ENCODE results near the gene DCDC1.

Gene DCDC1

DNA sequence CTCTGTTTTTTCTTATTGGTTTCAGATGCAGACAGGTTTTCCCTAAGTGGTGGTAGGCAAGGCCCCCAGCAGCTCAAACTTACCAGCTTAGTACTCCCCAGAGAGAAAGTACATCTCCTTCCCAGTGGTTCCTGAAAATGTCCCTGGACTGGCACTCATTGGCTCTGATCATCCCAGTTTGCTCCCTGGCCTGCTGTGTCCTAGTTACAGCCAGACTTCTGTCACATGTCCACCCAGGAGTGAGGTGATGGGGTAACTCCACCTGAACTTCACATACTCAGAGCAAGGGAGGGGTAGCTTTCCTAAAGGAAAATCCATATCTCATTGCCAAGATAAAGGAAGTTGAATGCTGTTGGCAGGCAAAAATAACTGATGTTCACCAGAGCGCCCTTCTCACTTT lies 546.4 kb downstream of the DCDC1 start:
- no peak overlapping the region for H3K4me3 Mint-ChIP-seq

DNA sequence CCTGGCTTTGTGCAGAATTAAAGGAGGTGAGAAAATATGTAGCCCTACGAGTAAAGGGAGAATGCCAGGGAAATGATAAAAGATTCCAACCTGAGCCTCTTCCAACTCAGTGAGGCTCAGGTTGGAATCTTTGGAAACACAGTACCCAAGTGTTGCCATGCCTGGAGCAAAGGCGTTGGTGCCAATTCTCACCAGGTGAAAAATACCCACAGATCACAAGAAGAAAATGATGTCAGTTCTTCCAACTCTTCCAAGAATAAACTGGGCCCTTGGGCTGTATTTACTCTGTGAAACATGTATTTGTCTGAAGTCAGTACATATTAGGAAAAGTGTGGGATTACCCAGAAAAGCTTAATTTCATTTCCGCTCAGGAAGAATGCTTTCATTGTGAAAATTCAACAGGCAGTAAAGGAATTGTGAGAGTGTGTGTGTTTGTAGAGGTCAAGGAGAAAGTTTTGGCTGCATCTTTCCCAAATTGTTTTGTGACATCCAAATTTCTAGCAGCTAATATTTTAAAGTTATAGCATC lies 548.0 kb downstream of the DCDC1 start:
- H3K27ac Mint-ChIP-seq (ENCODE audit: low read depth), result no peak overlapping the region
- no peak overlapping the region for H3K4me3 Mint-ChIP-seq
- no peak for DNase-seq (ENCODE audit: low spot score in 2 of 2)
- no peaks in the 10 kb centered on the region for H3K36me3 Mint-ChIP-seq (ENCODE audit: insufficient read depth)
- no peaks in the 10 kb centered on the region for H3K4me1 Mint-ChIP-seq
- ATAC-seq (replicated peaks; ENCODE audit: extremely low read depth, poor library complexity, severe bottlenecking), result no peak
- peaks cover 15% of the 10 kb centered on the region for H3K9me3 Mint-ChIP-seq
- H3K27me3 Mint-ChIP-seq, result no peaks in the 10 kb centered on the region

More for the DNA sequence above, 546.4 kb downstream of the DCDC1 start:
- no peak for DNase-seq (ENCODE audit: low spot score in 2 of 2)
- no peaks in the 10 kb centered on the region for H3K4me1 Mint-ChIP-seq
- no peaks in the 10 kb centered on the region for H3K27me3 Mint-ChIP-seq
- ATAC-seq (replicated peaks; ENCODE audit: extremely low read depth, poor library complexity, severe bottlenecking), result no peak
- H3K9me3 Mint-ChIP-seq, result peaks cover 18% of the 10 kb centered on the region
- H3K27ac Mint-ChIP-seq (ENCODE audit: low read depth), result no peak overlapping the region
- no peaks in the 10 kb centered on the region for H3K36me3 Mint-ChIP-seq (ENCODE audit: insufficient read depth)

DNA sequence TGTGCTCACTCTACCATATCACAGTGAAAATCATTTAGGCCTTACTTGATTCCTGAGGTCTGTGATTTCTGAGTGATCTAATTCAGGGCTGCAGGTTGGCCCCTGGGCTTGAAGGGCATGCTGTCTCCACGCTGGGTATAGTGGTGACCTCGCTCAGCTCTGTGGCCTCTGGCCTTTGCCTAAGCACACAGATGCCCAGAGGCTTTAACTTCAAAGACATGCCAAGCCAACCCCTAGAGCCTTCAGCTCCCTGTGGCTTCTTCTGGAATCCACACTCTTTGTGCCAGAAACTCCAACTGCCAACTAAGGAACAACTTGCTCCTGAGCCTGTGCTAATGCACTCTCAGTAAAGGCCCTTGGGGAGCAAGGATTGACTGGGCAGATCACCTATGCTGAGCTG lies 550.8 kb downstream of the DCDC1 start:
- DNase-seq (ENCODE audit: low spot score in 2 of 2) (no peak), ATAC-seq (replicated peaks; ENCODE audit: extremely low read depth, poor library complexity, severe bottlenecking) (no peak)
- Mint-ChIP-seq H3K27me3 (no peaks in the 10 kb centered on the region), H3K27ac (ENCODE audit: low read depth) (no peak overlapping the region), H3K4me3 (no peak overlapping the region), H3K4me1 (no peaks in the 10 kb centered on the region), H3K9me3 (peaks cover 20% of the 10 kb centered on the region), H3K36me3 (ENCODE audit: insufficient read depth) (peaks cover 1% of the 10 kb centered on the region)

DNA sequence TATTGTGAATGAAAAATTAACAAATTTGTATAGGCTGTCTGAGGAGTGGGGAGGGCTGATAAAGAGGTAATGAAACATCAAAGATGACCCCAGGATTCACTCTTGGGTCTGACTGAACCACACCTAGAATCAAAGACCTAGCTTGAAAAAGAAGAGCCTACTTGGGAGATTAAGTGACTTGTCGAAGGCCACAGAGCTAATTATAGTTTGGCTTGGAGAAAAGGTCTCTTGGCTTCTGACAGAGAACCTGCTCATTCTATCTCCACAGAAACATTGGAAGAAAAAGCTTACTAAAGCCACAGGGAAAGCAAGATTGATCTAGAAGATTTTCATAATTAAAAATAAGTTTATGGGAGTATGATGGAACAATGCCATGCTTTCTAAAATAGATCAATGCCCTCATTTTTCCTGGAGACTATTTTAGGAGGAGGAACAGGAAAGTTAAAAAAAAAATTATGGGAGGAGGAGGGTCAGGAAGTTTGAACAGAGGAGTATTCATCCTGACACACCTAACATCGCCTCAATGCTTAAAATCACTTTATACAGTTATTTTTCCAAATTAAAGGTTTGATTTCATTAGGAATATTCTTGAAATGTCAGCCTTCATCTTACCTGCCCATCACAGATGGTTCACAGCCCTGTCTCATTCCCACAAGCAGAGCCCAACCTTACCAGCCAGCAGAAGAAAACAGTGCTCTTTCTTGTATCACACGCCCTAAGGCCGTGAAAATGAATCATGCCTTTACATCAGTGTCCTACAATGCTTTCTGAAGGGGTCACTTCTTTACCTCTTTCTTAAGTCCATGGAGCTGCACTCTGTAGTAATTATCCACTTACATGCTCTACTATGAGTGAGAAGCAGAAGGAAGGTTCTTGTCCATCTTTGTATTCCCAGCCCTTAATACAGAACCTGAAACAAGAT lies 552.3 kb downstream of the DCDC1 start:
- DNase-seq (ENCODE audit: low spot score in 2 of 2), result no peak
- no peaks in the 10 kb centered on the region for H3K27me3 Mint-ChIP-seq
- peaks cover 1% of the 10 kb centered on the region for H3K36me3 Mint-ChIP-seq (ENCODE audit: insufficient read depth)
- ATAC-seq (replicated peaks; ENCODE audit: extremely low read depth, poor library complexity, severe bottlenecking), result no peak
- peaks cover 25% of the 10 kb centered on the region for H3K9me3 Mint-ChIP-seq
- H3K4me1 Mint-ChIP-seq, result no peaks in the 10 kb centered on the region
- H3K4me3 Mint-ChIP-seq, result no peak overlapping the region
- no peak overlapping the region for H3K27ac Mint-ChIP-seq (ENCODE audit: low read depth)

DNA sequence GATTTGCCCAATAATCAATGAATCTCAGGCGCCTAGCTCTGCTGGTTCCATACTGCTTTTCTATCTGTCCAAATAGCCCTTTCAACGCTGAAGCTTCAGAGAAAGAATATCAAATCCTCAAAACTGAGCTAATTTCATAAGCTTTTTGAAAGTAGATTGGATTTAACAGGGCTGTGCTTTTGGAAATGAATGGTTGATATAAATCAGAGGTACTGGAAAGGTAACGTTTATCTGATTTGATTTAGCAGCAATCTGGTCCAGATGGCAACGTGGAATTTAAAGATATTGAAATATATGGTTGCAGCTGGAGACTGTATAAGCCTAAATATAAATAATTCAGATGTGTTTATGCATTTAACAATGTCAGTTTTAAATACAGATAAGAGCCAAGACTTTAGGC lies 553.9 kb downstream of the DCDC1 start:
- Mint-ChIP-seq H3K27ac (ENCODE audit: low read depth) (no peak overlapping the region), H3K9me3 (peaks cover 20% of the 10 kb centered on the region), H3K36me3 (ENCODE audit: insufficient read depth) (peaks cover 1% of the 10 kb centered on the region), H3K4me1 (no peaks in the 10 kb centered on the region), H3K27me3 (no peaks in the 10 kb centered on the region), H3K4me3 (no peak overlapping the region)
- ATAC-seq (replicated peaks; ENCODE audit: extremely low read depth, poor library complexity, severe bottlenecking) (no peak), DNase-seq (ENCODE audit: low spot score in 2 of 2) (no peak)

DNA sequence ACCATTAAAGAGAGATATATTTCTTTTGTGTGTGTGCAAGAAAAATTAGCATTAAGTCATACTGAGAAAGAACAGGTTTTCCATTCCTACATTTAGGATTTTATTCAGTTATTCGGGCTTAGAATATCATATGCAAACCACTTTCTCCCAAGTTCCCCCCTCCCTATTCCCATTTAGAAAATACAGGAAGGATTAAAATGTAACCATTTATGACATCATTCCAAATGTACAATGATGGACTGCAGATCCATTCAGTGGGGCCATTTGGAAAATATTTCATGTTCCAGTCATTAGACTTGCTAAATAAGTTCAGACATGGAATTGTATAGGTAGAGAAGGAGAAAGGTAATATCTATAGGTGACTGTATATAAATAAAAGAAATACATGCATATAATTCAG lies 554.8 kb downstream of the DCDC1 start:
- Mint-ChIP-seq H3K4me1 (no peaks in the 10 kb centered on the region), H3K27me3 (no peaks in the 10 kb centered on the region), H3K9me3 (peaks cover 16% of the 10 kb centered on the region), H3K36me3 (ENCODE audit: insufficient read depth) (peaks cover 1% of the 10 kb centered on the region), H3K4me3 (no peak overlapping the region), H3K27ac (ENCODE audit: low read depth) (no peak overlapping the region)
- ATAC-seq (replicated peaks; ENCODE audit: extremely low read depth, poor library complexity, severe bottlenecking) (no peak), DNase-seq (ENCODE audit: low spot score in 2 of 2) (no peak)
